Measurements from ENCODE around the gene ORAI1.
A peak's percentile ranks its signal among the peaks of the same experiment; 100 is the strongest.
"Not testable (repeated sequence)": the region's sequence is repeated elsewhere in the genome, so short reads cannot be mapped to it uniquely, and the experiment has no call there.

The ORAI1 gene

DNA sequence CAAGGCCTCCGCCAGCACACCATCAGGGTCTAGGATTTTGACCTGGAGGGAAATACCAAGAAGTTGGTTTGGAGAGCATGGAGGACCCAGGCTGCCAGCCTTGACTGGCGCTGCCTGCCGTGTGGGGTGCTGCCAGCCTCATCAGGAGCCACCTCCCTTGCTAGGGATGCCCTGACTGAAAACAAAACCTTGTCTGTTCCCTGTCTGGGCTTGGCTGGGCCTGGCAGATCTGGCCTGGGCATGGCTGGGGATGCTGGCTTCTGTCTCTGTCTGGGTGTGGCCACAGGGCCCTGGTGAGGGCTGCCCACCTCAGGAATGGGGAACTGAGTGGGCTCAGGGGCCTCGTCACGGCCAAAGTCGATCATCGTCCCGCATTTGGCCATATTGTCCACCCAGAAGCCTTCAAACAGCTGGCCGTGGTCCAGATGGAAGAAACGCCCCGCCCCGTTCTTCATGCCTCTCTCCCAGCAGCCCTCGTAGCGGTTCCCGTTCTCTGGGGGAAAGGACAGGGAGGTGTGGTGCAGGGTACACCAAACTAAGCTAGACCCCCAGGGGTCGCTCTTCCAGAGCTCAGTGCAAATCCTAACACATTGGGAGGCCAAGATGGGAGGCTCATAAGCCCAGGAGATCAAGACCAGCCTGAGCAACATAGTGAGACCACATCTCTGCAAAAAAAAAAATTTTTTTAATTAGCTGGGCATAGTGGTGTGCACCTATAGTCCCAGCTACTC is 26.6 kb downstream of the ORAI1 start:
- TF ChIP-seq, protein P1, sequence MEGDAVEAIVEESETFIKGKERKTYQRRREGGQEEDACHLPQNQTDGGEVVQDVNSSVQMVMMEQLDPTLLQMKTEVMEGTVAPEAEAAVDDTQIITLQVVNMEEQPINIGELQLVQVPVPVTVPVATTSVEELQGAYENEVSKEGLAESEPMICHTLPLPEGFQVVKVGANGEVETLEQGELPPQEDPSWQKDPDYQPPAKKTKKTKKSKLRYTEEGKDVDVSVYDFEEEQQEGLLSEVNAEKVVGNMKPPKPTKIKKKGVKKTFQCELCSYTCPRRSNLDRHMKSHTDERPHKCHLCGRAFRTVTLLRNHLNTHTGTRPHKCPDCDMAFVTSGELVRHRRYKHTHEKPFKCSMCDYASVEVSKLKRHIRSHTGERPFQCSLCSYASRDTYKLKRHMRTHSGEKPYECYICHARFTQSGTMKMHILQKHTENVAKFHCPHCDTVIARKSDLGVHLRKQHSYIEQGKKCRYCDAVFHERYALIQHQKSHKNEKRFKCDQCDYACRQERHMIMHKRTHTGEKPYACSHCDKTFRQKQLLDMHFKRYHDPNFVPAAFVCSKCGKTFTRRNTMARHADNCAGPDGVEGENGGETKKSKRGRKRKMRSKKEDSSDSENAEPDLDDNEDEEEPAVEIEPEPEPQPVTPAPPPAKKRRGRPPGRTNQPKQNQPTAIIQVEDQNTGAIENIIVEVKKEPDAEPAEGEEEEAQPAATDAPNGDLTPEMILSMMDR (IDR thresholded peaks at IDR 0.05; ENCODE audit: low read depth, low read length) = peak; percentile 13
- TF ChIP-seq MYC (IDR thresholded peaks at IDR 0.05; ENCODE audit: low read depth, low read length) = no peak
- peak; percentile 49 for DNase-seq (ENCODE audit: low read depth)
- no peak overlapping the region for H3K4me3 ChIP-seq (ENCODE audit: low read depth, low read length)

GRCh38 chr12:121653999-121654398 is 27.7 kb downstream of the ORAI1 start:
- TF ChIP-seq MAX (IDR thresholded peaks at IDR 0.05; ENCODE audit: low read depth, low read length) (no peak), POLR2A (IDR thresholded peaks at IDR 0.05; ENCODE audit: extremely low read depth, insufficient read length) (no peak), MYC (IDR thresholded peaks at IDR 0.05; ENCODE audit: low read depth, low read length) (no peak)
- TF ChIP-seq, protein P1 (IDR thresholded peaks at IDR 0.05; ENCODE audit: low read depth, low read length) = no peak
- no peak overlapping the region for H3K4me3 ChIP-seq (ENCODE audit: low read depth, low read length)
- peak; percentile 54 for DNase-seq (ENCODE audit: low read depth)

DNA sequence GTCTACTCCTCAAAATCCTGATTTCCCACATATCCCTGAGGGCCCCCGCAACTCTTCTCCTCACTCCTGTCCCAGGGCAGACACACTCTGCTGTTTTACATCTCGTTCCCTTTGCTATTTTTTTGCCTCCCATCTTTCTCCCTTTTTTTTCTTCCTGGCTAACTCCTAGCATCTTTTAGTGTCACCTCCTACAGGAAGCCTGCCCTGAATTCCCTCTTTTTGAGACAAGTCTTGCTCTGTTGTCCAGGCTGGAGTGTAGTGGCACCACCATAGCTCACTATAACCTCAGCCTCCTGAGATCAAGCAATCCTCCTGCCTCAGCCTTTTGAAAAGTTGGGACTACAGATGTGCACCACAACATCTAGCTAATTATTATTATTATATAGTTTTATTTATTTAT is 29.8 kb downstream of the ORAI1 start:
- H3K4me3 ChIP-seq (ENCODE audit: low read depth, low read length) = no peak overlapping the region
- no peak for TF ChIP-seq POLR2A (IDR thresholded peaks at IDR 0.05; ENCODE audit: extremely low read depth, insufficient read length)
- no peak for TF ChIP-seq MAX (IDR thresholded peaks at IDR 0.05; ENCODE audit: low read depth, low read length)
- TF ChIP-seq MYC (IDR thresholded peaks at IDR 0.05; ENCODE audit: low read depth, low read length) = no peak
- TF ChIP-seq, protein P1 (IDR thresholded peaks at IDR 0.05; ENCODE audit: low read depth, low read length) = no peak
- no peak for DNase-seq (ENCODE audit: low read depth)

- TF ChIP-seq, protein P1 (IDR thresholded peaks at IDR 0.05; ENCODE audit: low read depth, low read length) = no peak
- TF ChIP-seq POLR2A (IDR thresholded peaks at IDR 0.05; ENCODE audit: extremely low read depth, insufficient read length) (no peak), MAX (IDR thresholded peaks at IDR 0.05; ENCODE audit: low read depth, low read length) (no peak), MYC (IDR thresholded peaks at IDR 0.05; ENCODE audit: low read depth, low read length) (no peak)
- no peak for DNase-seq (ENCODE audit: low read depth)
- H3K4me3 ChIP-seq (ENCODE audit: low read depth, low read length) = no peak overlapping the region
Observed at GRCh38 chr12:121657305-121658008, 31.1 kb downstream of the ORAI1 start.

GRCh38 chr12:121661353-121662105 is 35.2 kb downstream of the ORAI1 start:
- not testable (repeated sequence) for H3K4me3 ChIP-seq (ENCODE audit: low read depth, low read length); DNase-seq (ENCODE audit: low read depth)

DNA sequence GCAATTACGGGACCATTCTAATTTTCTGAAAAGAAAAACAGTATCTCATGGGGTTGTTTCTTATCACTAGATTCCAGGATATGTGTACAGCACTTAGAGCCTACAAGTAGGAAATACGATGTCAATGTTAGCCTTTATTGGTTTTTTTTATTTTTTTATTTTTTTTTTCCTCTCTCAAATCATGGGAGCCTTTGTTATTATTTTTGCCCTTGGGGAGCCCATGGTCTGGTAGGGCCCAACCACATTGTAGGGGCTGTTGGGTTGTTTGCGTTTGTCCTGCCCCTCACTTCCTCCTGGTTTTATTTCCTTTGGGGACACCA is 37.2 kb downstream of the ORAI1 start:
- peak overlapping the region; percentile 27 for H3K4me3 ChIP-seq (ENCODE audit: low read depth, low read length)
- peak; percentile 82 for TF ChIP-seq MYC (IDR thresholded peaks at IDR 0.05; ENCODE audit: low read depth, low read length)
- TF ChIP-seq, protein P1 (IDR thresholded peaks at IDR 0.05; ENCODE audit: low read depth, low read length) = no peak
- DNase-seq (ENCODE audit: low read depth) = no peak

- H3K4me3 ChIP-seq (ENCODE audit: low read depth, low read length); DNase-seq (ENCODE audit: low read depth): not testable (repeated sequence)
Observed at GRCh38 chr12:121666829-121667228, 40.5 kb downstream of the ORAI1 start.

Measured in NB4 (cell line).